Neutrophil (primary cell): ENCODE measurements around the gene EFCAB13.
"Not testable (repeated sequence)": the region's sequence is repeated elsewhere in the genome, so short reads cannot be mapped to it uniquely, and the experiment has no call there.

ENCODE experiments used
- H3K27ac ChIP-seq: fragments of 200-600 bp; sonication (generic); 2 replicates; pipeline ENCODE4 v1.5.1; 2016; ENCODE audit warnings: mild to moderate bottlenecking, moderate library complexity
- H3K27me3 ChIP-seq: fragments of 200-600 bp; sonication (generic); 2 replicates; pipeline ENCODE4 v1.6.0; 2016; ENCODE audit warnings: mild to moderate bottlenecking
- H3K36me3 ChIP-seq: fragments of 200-600 bp; sonication (generic); 2 replicates; pipeline ENCODE4 v1.5.1; 2017
- H3K4me1 ChIP-seq, 2 experiments: fragments of 200-600 bp in 1 of 2; sonication (generic) in 1 of 2; 1 replicate in 1 of 2; 2 replicates in 1 of 2; pipeline versions ENCODE4 v1.5.1 to v1.6.1; 2013 to 2016; ENCODE audit warnings: low read depth in 1 of 2, low read length in 1 of 2, mild to moderate bottlenecking in 1 of 2, moderate library complexity in 1 of 2; ENCODE audit not compliant: control insufficient read depth in 1 of 2, insufficient read depth in 1 of 2
- H3K4me3 ChIP-seq, 2 experiments: fragments of 200-600 bp in 1 of 2; sonication (generic) in 1 of 2; 1 replicate in 1 of 2; 2 replicates in 1 of 2; pipeline ENCODE4 v1.5.1; 2013 to 2016; ENCODE audit warnings: low read depth in 1 of 2, low read length in 1 of 2, mild to moderate bottlenecking in 1 of 2, moderate library complexity in 1 of 2
- H3K9me3 ChIP-seq: fragments of 200-600 bp; sonication (generic); 2 replicates; pipeline ENCODE4 v1.5.1; 2016
- TF ChIP-seq, protein P1 (sequence below): fragments of 200-600 bp; sonication (generic); IDR thresholded peaks from 2 replicates; pipeline ENCODE4 v1.5.1; 2016; ENCODE audit warnings: antibody characterized with exemption

EFCAB13 gene

DNA sequence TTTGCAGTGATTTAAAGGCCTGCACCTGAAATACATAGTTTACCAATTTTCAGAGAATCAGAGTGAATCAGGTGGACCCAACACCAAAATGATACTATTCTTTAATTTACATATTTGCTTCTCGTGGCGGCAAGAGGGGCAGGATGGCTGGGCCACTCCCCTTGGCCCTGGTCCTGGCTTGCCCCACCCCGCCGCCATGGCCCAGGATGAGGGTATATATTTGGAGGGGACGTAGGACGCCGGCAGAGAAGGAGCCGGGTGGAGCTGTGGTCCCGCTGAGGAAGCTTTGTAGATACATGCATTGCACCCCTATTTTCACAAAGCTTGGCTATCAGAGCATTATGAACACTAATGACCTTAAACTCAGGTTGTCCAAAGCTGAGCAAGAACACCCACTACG, 43.5 kb downstream of the EFCAB13 start:
- no peaks in the 10 kb centered on the region for H3K27me3 ChIP-seq
- H3K4me1 ChIP-seq, result no peaks in the 10 kb centered on the region
- no peaks in the 10 kb centered on the region for H3K9me3 ChIP-seq
- H3K4me3 ChIP-seq, result no peak overlapping the region
- no peak overlapping the region for H3K27ac ChIP-seq
- TF ChIP-seq, protein P1, sequence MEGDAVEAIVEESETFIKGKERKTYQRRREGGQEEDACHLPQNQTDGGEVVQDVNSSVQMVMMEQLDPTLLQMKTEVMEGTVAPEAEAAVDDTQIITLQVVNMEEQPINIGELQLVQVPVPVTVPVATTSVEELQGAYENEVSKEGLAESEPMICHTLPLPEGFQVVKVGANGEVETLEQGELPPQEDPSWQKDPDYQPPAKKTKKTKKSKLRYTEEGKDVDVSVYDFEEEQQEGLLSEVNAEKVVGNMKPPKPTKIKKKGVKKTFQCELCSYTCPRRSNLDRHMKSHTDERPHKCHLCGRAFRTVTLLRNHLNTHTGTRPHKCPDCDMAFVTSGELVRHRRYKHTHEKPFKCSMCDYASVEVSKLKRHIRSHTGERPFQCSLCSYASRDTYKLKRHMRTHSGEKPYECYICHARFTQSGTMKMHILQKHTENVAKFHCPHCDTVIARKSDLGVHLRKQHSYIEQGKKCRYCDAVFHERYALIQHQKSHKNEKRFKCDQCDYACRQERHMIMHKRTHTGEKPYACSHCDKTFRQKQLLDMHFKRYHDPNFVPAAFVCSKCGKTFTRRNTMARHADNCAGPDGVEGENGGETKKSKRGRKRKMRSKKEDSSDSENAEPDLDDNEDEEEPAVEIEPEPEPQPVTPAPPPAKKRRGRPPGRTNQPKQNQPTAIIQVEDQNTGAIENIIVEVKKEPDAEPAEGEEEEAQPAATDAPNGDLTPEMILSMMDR, result no peak
- no peaks in the 10 kb centered on the region for H3K36me3 ChIP-seq

GRCh38 chr17:47368262-47368661, 44.5 kb downstream of the EFCAB13 start:
- Histone ChIP-seq H3K9me3 (no peaks in the 10 kb centered on the region), H3K36me3 (no peaks in the 10 kb centered on the region), H3K4me3 (no peak overlapping the region), H3K27ac (no peak overlapping the region), H3K4me1 (no peaks in the 10 kb centered on the region), H3K27me3 (no peaks in the 10 kb centered on the region)
- TF ChIP-seq, protein P1, result no peak

GRCh38 chr17:47370899-47371298, 47.1 kb downstream of the EFCAB13 start:
- H3K27me3 ChIP-seq, H3K27ac ChIP-seq, H3K4me1 ChIP-seq, H3K4me3 ChIP-seq, H3K9me3 ChIP-seq, H3K36me3 ChIP-seq: not testable (repeated sequence)

DNA sequence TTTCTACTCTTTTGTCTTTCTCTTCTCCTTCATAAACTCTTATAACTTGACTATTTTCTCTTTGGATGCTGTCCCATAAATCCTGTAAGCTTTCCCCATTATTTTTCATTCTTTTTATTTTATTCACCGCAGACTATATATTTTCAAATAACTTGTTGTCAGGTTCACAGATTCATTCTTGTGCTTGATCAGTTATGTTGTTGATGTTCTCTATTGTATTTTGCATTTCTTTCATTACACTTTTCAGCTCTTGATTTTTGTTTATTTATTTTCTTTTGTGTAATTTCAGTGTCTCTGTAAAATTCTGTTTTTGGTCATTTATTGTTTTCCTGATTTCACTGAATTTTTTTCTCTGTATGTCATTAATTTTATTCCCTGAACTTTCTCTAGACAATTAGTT, 49.2 kb downstream of the EFCAB13 start:
- H3K4me1 ChIP-seq, result no peaks in the 10 kb centered on the region
- no peaks in the 10 kb centered on the region for H3K36me3 ChIP-seq
- H3K27me3 ChIP-seq, result no peaks in the 10 kb centered on the region
- H3K9me3 ChIP-seq, result no peaks in the 10 kb centered on the region
- H3K27ac ChIP-seq, result no peak overlapping the region
- H3K4me3 ChIP-seq, result no peak overlapping the region
- TF ChIP-seq, protein P1, result no peak

DNA sequence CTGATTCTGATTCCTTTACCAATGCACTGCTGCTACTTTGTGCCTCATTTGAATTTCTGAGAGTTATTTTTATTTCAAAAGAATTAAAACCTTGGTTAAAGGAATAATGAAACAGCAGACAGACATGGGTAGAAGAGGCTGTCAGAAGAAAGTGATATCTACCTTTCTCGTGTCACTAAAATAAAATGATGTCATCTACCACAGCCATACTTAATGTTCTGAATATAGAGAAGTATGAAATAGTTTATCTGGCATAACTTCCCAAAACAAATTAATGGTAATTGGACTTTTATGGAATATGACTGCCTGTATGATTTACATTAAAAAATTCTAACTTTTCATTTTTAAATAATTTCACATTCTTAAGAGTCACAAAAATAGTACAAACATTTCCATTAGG, 52.5 kb downstream of the EFCAB13 start:
- H3K27ac ChIP-seq, result no peak overlapping the region
- no peaks in the 10 kb centered on the region for H3K9me3 ChIP-seq
- no peaks in the 10 kb centered on the region for H3K4me1 ChIP-seq
- no peaks in the 10 kb centered on the region for H3K36me3 ChIP-seq
- TF ChIP-seq, protein P1, result no peak
- H3K27me3 ChIP-seq, result no peaks in the 10 kb centered on the region
- H3K4me3 ChIP-seq, result no peak overlapping the region

DNA sequence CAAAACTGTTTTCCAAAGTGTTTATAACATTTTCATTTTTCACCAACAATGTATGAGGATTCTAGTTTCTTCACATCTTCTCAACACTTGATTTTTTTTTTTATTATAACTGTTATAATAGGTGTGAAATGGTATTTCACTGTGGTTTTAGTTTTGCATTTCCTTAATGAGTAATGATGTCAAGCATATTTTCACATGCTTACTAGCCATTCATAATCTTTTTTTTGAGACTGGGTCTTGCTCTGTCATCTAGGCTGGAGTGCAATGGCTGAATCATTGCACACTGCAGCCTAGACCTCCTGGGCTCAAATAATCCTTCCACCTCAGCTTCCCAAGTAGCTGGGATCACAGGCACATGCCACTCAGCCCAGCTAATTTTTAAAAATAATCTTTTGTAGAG, 65.1 kb downstream of the EFCAB13 start:
- TF ChIP-seq, protein P1, result no peak
- H3K4me1 ChIP-seq, result no peaks in the 10 kb centered on the region
- no peak overlapping the region for H3K4me3 ChIP-seq
- H3K9me3 ChIP-seq, result no peaks in the 10 kb centered on the region
- no peaks in the 10 kb centered on the region for H3K36me3 ChIP-seq
- no peak overlapping the region for H3K27ac ChIP-seq
- H3K27me3 ChIP-seq, result no peaks in the 10 kb centered on the region

- H3K27ac ChIP-seq, H3K4me1 ChIP-seq, H3K9me3 ChIP-seq, H3K27me3 ChIP-seq, H3K4me3 ChIP-seq, H3K36me3 ChIP-seq: not testable (repeated sequence)
These were observed 73.9 kb downstream of the EFCAB13 start for GRCh38 chr17:47397532-47398128.
